ENCODE measurements around the gene PLAC8. TPM values are rescaled to one million over a fixed set of nuclear protein-coding genes. Genes with fewer than 3 reads are reported as not detected.

Gene PLAC8, protein sequence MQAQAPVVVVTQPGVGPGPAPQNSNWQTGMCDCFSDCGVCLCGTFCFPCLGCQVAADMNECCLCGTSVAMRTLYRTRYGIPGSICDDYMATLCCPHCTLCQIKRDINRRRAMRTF
- total RNA-seq = 1 to 10 TPM; 1.1 to 7.9 (median 4.5) TPM

DNA sequence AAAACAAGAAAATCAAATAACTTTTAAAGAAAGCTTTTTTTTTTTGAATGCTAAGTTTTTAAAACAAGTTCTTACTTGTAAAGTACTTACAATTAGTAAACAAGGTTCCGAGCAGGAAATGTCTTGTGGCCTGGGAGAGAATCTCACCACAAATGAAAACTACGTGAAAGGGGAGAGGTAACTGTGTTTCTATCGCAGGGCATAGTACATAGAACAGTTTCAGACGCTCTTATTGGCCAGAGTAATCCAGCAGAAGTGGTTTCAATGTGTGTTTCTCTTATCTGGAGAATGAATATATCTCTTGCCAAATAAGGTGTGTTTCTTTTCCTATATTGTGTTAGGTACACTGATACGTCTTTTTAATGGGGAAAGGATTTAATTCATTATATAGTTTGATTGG lies at the start of gene PLAC8:
TSS of gene PLAC8 (minus strand) at position 154 of the 400 bp plus-strand sequence. CDS start 6,808 bp downstream, outside the sequence.
- Histone ChIP-seq H3K36me3 (no peaks in the 10 kb centered on the region), H3K4me1 (no peaks in the 10 kb centered on the region), H3K4me3 (no peak within 1 kb of the TSS), H3K9me3 (no peaks in the 10 kb centered on the region), H3K27ac (peak within 1 kb of the TSS in 1 of 2 donors; percentile 33), H3K27me3 (no peaks in the 10 kb centered on the region)
- DNase-seq (ENCODE audit: low spot score in 2 of 2) = no peak
- intact Hi-C loops (cut with DNase I; ENCODE audit: low total_unique reads) = no loop called here
- TF ChIP-seq POLR2AphosphoS5 (IDR thresholded peaks at IDR 0.05) = no peak
- TF ChIP-seq, protein P1, sequence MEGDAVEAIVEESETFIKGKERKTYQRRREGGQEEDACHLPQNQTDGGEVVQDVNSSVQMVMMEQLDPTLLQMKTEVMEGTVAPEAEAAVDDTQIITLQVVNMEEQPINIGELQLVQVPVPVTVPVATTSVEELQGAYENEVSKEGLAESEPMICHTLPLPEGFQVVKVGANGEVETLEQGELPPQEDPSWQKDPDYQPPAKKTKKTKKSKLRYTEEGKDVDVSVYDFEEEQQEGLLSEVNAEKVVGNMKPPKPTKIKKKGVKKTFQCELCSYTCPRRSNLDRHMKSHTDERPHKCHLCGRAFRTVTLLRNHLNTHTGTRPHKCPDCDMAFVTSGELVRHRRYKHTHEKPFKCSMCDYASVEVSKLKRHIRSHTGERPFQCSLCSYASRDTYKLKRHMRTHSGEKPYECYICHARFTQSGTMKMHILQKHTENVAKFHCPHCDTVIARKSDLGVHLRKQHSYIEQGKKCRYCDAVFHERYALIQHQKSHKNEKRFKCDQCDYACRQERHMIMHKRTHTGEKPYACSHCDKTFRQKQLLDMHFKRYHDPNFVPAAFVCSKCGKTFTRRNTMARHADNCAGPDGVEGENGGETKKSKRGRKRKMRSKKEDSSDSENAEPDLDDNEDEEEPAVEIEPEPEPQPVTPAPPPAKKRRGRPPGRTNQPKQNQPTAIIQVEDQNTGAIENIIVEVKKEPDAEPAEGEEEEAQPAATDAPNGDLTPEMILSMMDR (IDR thresholded peaks at IDR 0.05) = no peak
- no peak for TF ChIP-seq POLR2A (IDR thresholded peaks at IDR 0.05)

DNA sequence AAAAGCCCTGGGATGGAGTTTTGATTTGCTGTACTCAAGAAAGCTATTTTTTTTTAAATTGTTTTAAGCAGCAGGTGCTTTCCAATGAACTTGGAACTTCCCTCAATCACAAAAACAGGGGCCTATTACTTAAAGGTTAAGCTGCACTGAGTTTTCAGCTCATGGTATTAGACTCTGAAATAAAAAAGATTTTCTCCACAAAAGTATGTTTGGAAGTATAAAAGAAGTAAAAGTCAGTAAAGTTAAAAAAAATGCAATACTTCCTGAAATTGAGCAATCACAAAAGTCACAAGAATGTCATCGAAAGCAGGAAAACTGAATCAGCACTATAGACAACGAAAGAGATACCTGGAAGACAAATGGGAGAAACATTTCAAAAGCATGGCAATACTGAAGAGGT lies 38.9 kb upstream of the PLAC8 start:
- H3K27ac ChIP-seq = no peak overlapping the region
- no peak for DNase-seq (ENCODE audit: low spot score in 2 of 2)
- intact Hi-C loops (cut with DNase I; ENCODE audit: low total_unique reads) = no loop called here
- TF ChIP-seq POLR2AphosphoS5 (IDR thresholded peaks at IDR 0.05) = no peak
- TF ChIP-seq POLR2A (IDR thresholded peaks at IDR 0.05) = no peak
- TF ChIP-seq, protein P1 (IDR thresholded peaks at IDR 0.05) = no peak
- no peaks in the 10 kb centered on the region for H3K27me3 ChIP-seq
- no peak overlapping the region for H3K4me3 ChIP-seq
- no peaks in the 10 kb centered on the region for H3K4me1 ChIP-seq
- peaks cover 0 to 6% of the 10 kb centered on the region in 2 donors for H3K9me3 ChIP-seq
- H3K36me3 ChIP-seq = no peaks in the 10 kb centered on the region

DNA sequence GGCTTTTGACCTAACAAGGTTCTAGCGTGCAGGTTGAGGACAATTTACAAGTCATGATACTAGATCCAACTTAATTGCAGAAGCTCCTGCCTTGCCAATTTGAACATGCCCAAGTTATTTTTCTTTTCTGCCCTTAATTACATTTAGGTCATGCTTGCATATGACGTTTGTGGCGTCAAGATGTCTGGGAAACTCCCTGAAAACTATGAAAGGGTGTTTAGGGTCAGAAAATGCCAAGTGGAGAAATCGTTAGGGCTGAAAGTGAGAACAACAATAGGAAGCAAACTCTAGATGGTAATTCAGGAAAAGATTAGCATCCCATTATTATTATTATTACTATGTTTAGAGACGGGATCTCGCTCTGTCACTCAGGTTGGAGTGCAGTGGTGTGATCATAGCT lies 38.2 kb upstream of the PLAC8 start:
- no peak for DNase-seq (ENCODE audit: low spot score in 2 of 2)
- TF ChIP-seq, protein P1 (IDR thresholded peaks at IDR 0.05) = no peak
- TF ChIP-seq POLR2AphosphoS5 (IDR thresholded peaks at IDR 0.05) (no peak), POLR2A (IDR thresholded peaks at IDR 0.05) (no peak)
- intact Hi-C loops (cut with DNase I; ENCODE audit: low total_unique reads) = no loop called here

DNA sequence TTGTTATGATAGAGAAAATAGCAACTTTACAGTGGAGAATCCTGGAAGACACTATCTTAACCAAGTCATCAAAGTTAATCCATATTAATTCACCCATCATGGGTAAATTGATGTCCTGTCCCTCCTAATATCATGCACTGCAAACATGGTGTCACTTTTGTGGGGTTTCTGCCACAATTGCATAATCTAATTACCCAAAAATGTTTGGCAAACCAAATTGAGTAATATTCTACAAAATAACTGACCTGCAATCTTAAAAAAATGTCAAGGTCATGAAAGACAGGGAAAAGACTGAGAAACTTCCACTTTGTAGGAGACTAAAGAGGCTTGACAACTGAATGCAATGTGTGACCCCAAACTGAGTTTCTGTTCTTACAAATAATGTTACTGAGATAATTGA lies 37.1 kb upstream of the PLAC8 start:
- Histone ChIP-seq H3K36me3 (no peaks in the 10 kb centered on the region), H3K27ac (no peak overlapping the region)
- TF ChIP-seq, protein P1 (IDR thresholded peaks at IDR 0.05) = no peak

More for the DNA sequence above, 38.2 kb upstream of the PLAC8 start:
- H3K36me3 ChIP-seq = no peaks in the 10 kb centered on the region
- H3K4me3 ChIP-seq = no peak overlapping the region
- H3K4me1 ChIP-seq = no peaks in the 10 kb centered on the region
- no peak overlapping the region for H3K27ac ChIP-seq
- no peaks in the 10 kb centered on the region for H3K27me3 ChIP-seq
- H3K9me3 ChIP-seq = peaks cover 0 to 6% of the 10 kb centered on the region in 2 donors

DNA sequence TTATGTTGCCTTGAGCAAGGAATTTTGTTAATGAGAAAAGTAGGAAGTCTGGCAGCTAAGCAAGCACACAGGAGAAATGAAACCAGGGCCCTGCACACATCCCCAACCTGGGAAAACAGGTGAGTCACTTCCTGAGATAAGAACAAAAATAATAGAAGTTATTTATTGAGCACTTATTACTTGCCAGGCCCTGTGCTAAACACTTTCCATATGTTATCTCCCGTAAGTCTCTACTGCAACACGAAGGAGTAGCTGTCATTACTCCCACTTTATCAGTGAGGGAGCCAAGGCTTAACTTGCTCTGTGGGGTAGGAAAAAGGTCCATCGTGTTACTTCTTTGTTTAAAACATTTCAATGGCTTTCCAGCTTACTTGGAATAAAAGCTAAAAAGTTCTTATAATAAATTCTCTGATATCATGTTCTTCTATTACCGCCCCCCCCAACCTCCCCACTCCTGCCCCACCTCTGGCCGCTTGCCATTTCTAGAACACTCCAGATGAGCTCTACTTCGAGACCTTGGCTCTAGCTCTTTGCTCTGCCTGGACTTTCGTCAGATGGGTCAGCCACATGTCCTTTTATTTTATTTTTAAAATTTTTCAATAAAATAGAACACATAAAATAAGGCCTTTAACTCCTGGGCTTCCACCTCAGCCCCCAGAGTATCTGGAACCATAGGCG lies 36.3 kb upstream of the PLAC8 start:
- Histone ChIP-seq H3K27me3 (no peaks in the 10 kb centered on the region), H3K27ac (no peak overlapping the region), H3K4me3 (no peak overlapping the region), H3K36me3 (no peaks in the 10 kb centered on the region), H3K9me3 (no peaks in the 10 kb centered on the region), H3K4me1 (no peaks in the 10 kb centered on the region)
- DNase-seq (ENCODE audit: low spot score in 2 of 2) = no peak
- intact Hi-C loops (cut with DNase I; ENCODE audit: low total_unique reads) = no loop called here
- TF ChIP-seq POLR2AphosphoS5 (IDR thresholded peaks at IDR 0.05) = no peak

More for the DNA sequence above, 37.1 kb upstream of the PLAC8 start:
- intact Hi-C loops (cut with DNase I; ENCODE audit: low total_unique reads) = no loop called here
- DNase-seq (ENCODE audit: low spot score in 2 of 2) = no peak
- no peak overlapping the region for H3K4me3 ChIP-seq
- peaks cover 0 to 6% of the 10 kb centered on the region in 2 donors for H3K9me3 ChIP-seq
- H3K27me3 ChIP-seq = no peaks in the 10 kb centered on the region
- no peaks in the 10 kb centered on the region for H3K4me1 ChIP-seq
